HepG2 (cell line): ENCODE measurements around the gene CSDE1.

Experiments
- EZH2 ChIP-seq: conservative IDR thresholded peaks from 2 replicates; pipeline ENCODE4 v1.6.1; 2012; ENCODE audit warnings: mild to moderate bottlenecking, low read depth, low read length, moderate library complexity
- SP1 ChIP-seq, 2 experiments: fragments of 450-650 bp in 1 of 2; sonication (generic) in 1 of 2; formaldehyde crosslinking in 1 of 2; IDR thresholded peaks; 2 replicates each; pipeline versions ENCODE4 v1.4.0 to v1.6.1; 2016 to 2020; ENCODE audit warnings: missing genetic modification reagents in 1 of 2
- TF ChIP-seq, protein P1 (sequence below): sonication (generic); formaldehyde crosslinking; IDR thresholded peaks from 2 replicates; pipeline ENCODE4 v1.4.0; 2020; ENCODE audit warnings: missing genetic modification reagents, borderline replicate concordance
- TF ChIP-seq, protein P2 (sequence below): sonication (generic); formaldehyde crosslinking; conservative IDR thresholded peaks from 2 replicates; pipeline ENCODE4 v1.4.0; 2020; ENCODE audit warnings: missing genetic modification reagents

DNA sequence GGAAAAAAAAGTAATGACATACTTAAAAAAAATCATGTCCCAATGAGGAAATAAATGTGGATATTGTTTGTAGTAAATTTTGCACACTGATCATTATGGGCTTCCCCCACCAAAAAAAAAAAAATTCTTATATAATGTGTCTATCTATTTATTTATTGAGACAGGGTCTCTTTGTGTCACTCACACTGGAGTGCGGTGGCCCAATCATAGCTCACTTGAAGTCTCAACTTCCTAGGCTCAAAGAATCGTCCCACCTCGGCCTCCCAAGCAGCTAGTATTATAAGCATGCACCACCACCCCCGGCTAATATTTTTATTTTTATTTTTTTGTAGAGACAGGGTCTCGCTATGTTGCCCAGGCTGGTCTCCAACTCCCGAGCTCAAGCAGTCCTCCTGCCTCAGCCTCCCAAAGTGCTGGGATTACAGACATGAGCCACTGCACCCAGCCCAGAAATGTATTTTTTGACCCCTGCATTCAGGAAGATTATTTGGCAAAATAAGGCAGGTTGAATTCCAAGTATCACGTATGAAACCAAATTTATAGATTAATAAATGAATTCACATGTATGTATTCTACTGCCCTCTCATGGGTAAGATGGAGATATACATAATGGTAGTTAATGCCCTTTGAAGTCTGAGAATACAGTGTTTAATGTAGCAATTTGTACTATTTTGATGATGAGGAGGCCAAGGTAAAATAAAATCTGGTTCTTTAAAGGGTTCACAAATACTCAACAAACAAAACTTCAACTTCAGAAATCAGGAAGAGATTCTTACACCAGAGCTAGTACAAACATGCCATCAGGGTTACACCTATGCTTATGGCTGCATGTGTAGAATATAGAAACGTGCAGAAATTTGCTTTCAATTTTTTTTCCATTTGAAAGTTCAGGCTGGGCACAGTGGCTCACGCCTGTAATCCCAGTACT is 86.5 kb downstream of the CSDE1 start:
- TF ChIP-seq SP1 (IDR thresholded peaks at IDR 0.05) (no peak), SP1 (CRISPR knock-in tag; IDR thresholded peaks at IDR 0.05) (no peak), EZH2 (no peak)
- TF ChIP-seq, protein P1, sequence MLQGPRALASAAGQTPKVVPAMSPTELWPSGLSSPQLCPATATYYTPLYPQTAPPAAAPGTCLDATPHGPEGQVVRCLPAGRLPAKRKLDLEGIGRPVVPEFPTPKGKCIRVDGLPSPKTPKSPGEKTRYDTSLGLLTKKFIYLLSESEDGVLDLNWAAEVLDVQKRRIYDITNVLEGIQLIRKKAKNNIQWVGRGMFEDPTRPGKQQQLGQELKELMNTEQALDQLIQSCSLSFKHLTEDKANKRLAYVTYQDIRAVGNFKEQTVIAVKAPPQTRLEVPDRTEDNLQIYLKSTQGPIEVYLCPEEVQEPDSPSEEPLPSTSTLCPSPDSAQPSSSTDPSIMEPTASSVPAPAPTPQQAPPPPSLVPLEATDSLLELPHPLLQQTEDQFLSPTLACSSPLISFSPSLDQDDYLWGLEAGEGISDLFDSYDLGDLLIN (CRISPR knock-in tag): no peak
- TF ChIP-seq, protein P2, sequence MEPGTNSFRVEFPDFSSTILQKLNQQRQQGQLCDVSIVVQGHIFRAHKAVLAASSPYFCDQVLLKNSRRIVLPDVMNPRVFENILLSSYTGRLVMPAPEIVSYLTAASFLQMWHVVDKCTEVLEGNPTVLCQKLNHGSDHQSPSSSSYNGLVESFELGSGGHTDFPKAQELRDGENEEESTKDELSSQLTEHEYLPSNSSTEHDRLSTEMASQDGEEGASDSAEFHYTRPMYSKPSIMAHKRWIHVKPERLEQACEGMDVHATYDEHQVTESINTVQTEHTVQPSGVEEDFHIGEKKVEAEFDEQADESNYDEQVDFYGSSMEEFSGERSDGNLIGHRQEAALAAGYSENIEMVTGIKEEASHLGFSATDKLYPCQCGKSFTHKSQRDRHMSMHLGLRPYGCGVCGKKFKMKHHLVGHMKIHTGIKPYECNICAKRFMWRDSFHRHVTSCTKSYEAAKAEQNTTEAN (CRISPR knock-in tag): no peak
